ENCODE data around the gene MAP3K5. TPM values are rescaled to one million over a fixed set of nuclear protein-coding genes. Genes with fewer than 3 reads are reported as not detected.
"Not testable (repeated sequence)": the region's sequence is repeated elsewhere in the genome, so short reads cannot be mapped to it uniquely, and the experiment has no call there.

The MAP3K5 gene
- total RNA-seq, 3 donors from 2014 or later (not counting 1 experiment from before 2014, with no cell fraction given) = 19.7 to 36.7 (median 35.4) TPM

DNA sequence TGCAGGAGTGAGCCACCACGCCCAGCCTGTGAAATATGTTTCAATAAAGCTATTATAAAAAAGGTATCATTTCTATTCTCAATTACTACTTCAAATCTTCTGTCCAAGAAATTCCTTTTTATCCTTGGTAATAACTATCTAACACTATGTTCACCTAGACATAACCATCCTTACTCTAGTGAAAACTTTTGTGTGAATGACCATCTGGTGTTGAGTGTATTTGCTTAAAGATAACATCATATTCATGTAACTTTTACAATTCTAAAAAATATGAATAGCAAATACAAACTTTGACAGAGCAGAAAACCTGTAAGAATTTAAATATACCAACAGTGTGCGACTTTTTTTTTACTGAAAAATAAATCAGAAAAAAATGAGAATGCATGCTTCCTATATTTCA is 96.9 kb downstream of the MAP3K5 start:
- Mint-ChIP-seq H3K27me3 (ENCODE audit: low read depth in 2 of 2) (no peaks in the 10 kb centered on the region), H3K4me1 (peaks cover 13 to 23% of the 10 kb centered on the region in 2 donors), H3K36me3 (no peaks in the 10 kb centered on the region), H3K9me3 (no peaks in the 10 kb centered on the region), H3K4me3 (no peak overlapping the region), H3K27ac (no peak overlapping the region)
- H3K27ac ChIP-seq (ENCODE audit: low read length) = no peak overlapping the region
- DNase-seq (no peak), ATAC-seq (no peak)
- WGBS (ENCODE audit: insufficient coverage) = no CpG with 5 or more reads among the region's 2 CpGs
- H3K9me3 ChIP-seq (ENCODE audit: control insufficient read depth, insufficient read depth, low read length) = no peaks in the 10 kb centered on the region
- peaks cover 45% of the 10 kb centered on the region for H3K36me3 ChIP-seq (ENCODE audit: control insufficient read depth, insufficient read depth, low read length)
- H3K4me1 ChIP-seq (ENCODE audit: control insufficient read depth, insufficient read depth, low read length) = no peaks in the 10 kb centered on the region
- H3K4me3 ChIP-seq (ENCODE audit: low read length) = no peak overlapping the region
- H3K27me3 ChIP-seq (ENCODE audit: control insufficient read depth, insufficient read depth, low read length) = no peaks in the 10 kb centered on the region
- intact Hi-C loops (cut with micrococcal nuclease) = no loop called here
- TF ChIP-seq, protein P1, sequence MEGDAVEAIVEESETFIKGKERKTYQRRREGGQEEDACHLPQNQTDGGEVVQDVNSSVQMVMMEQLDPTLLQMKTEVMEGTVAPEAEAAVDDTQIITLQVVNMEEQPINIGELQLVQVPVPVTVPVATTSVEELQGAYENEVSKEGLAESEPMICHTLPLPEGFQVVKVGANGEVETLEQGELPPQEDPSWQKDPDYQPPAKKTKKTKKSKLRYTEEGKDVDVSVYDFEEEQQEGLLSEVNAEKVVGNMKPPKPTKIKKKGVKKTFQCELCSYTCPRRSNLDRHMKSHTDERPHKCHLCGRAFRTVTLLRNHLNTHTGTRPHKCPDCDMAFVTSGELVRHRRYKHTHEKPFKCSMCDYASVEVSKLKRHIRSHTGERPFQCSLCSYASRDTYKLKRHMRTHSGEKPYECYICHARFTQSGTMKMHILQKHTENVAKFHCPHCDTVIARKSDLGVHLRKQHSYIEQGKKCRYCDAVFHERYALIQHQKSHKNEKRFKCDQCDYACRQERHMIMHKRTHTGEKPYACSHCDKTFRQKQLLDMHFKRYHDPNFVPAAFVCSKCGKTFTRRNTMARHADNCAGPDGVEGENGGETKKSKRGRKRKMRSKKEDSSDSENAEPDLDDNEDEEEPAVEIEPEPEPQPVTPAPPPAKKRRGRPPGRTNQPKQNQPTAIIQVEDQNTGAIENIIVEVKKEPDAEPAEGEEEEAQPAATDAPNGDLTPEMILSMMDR (IDR thresholded peaks at IDR 0.05) = no peak

- H3K4me3 ChIP-seq (ENCODE audit: low read length) = no peak overlapping the region
- no peak overlapping the region for H3K27ac Mint-ChIP-seq
- no peak overlapping the region for H3K27ac ChIP-seq (ENCODE audit: low read length)
- H3K4me1 ChIP-seq (ENCODE audit: control insufficient read depth, insufficient read depth, low read length) = no peaks in the 10 kb centered on the region
- H3K4me3 Mint-ChIP-seq = no peak overlapping the region
- intact Hi-C loops (cut with micrococcal nuclease) = no loop called here
- H3K36me3 Mint-ChIP-seq = no peaks in the 10 kb centered on the region
- no peak for DNase-seq
- no peaks in the 10 kb centered on the region for H3K9me3 ChIP-seq (ENCODE audit: control insufficient read depth, insufficient read depth, low read length)
- no peaks in the 10 kb centered on the region for H3K9me3 Mint-ChIP-seq
- ATAC-seq = no peak
- TF ChIP-seq, protein P1 (IDR thresholded peaks at IDR 0.05) = no peak
- H3K27me3 Mint-ChIP-seq (ENCODE audit: low read depth in 2 of 2) = no peaks in the 10 kb centered on the region
- H3K36me3 ChIP-seq (ENCODE audit: control insufficient read depth, insufficient read depth, low read length) = peaks cover 44% of the 10 kb centered on the region
- H3K27me3 ChIP-seq (ENCODE audit: control insufficient read depth, insufficient read depth, low read length) = no peaks in the 10 kb centered on the region
- H3K4me1 Mint-ChIP-seq = no peaks in the 10 kb centered on the region
Measured at GRCh38 chr6:136693090-136693489, 99.2 kb downstream of the MAP3K5 start.

DNA sequence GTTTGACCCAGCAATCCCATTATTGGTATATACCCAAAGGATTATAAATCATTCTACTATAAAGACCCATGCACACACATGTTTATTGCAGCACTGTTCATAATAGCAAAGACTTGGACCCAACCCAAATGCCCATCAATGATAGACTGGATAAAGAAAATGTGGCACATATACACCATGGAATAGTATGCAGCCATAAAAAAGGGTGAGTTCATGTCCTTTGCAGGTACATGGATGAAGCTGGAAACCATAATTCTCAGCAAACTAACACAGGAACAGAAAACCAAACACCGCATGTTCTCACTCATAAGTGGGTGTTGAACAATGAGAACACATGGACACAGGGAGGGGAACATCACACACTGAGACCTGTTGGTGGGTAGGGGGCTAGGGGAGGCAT is 104.4 kb downstream of the MAP3K5 start:
- ATAC-seq; H3K4me3 Mint-ChIP-seq; H3K4me1 ChIP-seq (ENCODE audit: control insufficient read depth, insufficient read depth, low read length); H3K4me3 ChIP-seq (ENCODE audit: low read length); H3K27me3 ChIP-seq (ENCODE audit: control insufficient read depth, insufficient read depth, low read length); H3K36me3 Mint-ChIP-seq; H3K27ac ChIP-seq (ENCODE audit: low read length); H3K9me3 ChIP-seq (ENCODE audit: control insufficient read depth, insufficient read depth, low read length); H3K9me3 Mint-ChIP-seq; intact Hi-C loops (cut with micrococcal nuclease); DNase-seq; H3K27me3 Mint-ChIP-seq (ENCODE audit: low read depth in 2 of 2); H3K27ac Mint-ChIP-seq: not testable (repeated sequence)
- H3K36me3 ChIP-seq (ENCODE audit: control insufficient read depth, insufficient read depth, low read length) = peaks cover 16% of the 10 kb centered on the region
- WGBS (ENCODE audit: insufficient coverage) = 100% methylated on average over 1 of the region's 1 CpG
- peaks cover 14 to 20% of the 10 kb centered on the region in 2 donors for H3K4me1 Mint-ChIP-seq

- TF ChIP-seq, protein P1 (IDR thresholded peaks at IDR 0.05) = no peak
- no peaks in the 10 kb centered on the region for H3K27me3 Mint-ChIP-seq (ENCODE audit: low read depth in 2 of 2)
Measured at GRCh38 chr6:136685540-136686108, 106.7 kb downstream of the MAP3K5 start.

More at GRCh38 chr6:136685540-136686108, 106.7 kb downstream of the MAP3K5 start:
- Mint-ChIP-seq H3K9me3 (no peaks in the 10 kb centered on the region), H3K4me1 (peaks cover 14 to 32% of the 10 kb centered on the region in 2 donors), H3K27ac (no peak overlapping the region), H3K4me3 (no peak overlapping the region), H3K36me3 (no peaks in the 10 kb centered on the region)
- DNase-seq (no peak), ATAC-seq (no peak)
- intact Hi-C loops (cut with micrococcal nuclease) = no loop called here
- no peaks in the 10 kb centered on the region for H3K9me3 ChIP-seq (ENCODE audit: control insufficient read depth, insufficient read depth, low read length)
- 88% methylated on average over 1 of the region's 2 CpGs for WGBS (ENCODE audit: insufficient coverage)
- no peak overlapping the region for H3K27ac ChIP-seq (ENCODE audit: low read length)
- H3K4me1 ChIP-seq (ENCODE audit: control insufficient read depth, insufficient read depth, low read length) = no peaks in the 10 kb centered on the region
- H3K4me3 ChIP-seq (ENCODE audit: low read length) = no peak overlapping the region
- H3K27me3 ChIP-seq (ENCODE audit: control insufficient read depth, insufficient read depth, low read length) = no peaks in the 10 kb centered on the region
- H3K36me3 ChIP-seq (ENCODE audit: control insufficient read depth, insufficient read depth, low read length) = peaks cover 8% of the 10 kb centered on the region

All from natural killer cell (primary cell).